Measurements from ENCODE around the gene PREPL.

Gene PREPL

GRCh38 chr2:44267796-44268648 is 93.3 kb downstream of the PREPL start:
- no peaks in the 10 kb centered on the region for H3K27me3 ChIP-seq
- no peak overlapping the region for H3K27ac ChIP-seq
- peaks cover 0 to under 1% of the 10 kb centered on the region in 2 experiments for H3K4me1 ChIP-seq (ENCODE audit: control insufficient read depth in 1 of 2, insufficient read depth in 1 of 2, low read depth in 1 of 2, low read length in 1 of 2)
- no peak overlapping the region for H3K4me3 ChIP-seq (ENCODE audit: low read depth in 1 of 2, low read length in 1 of 2)
- TF ChIP-seq CTCF (IDR thresholded peaks at IDR 0.05): no peak
- no peaks in the 10 kb centered on the region for H3K9me3 ChIP-seq
- no peaks in the 10 kb centered on the region for H3K36me3 ChIP-seq
